HG02970 (cell line): Measurements from ENCODE around the gene TSPAN12.

Experiments
- ATAC-seq: cut with Tn5 transposase; IDR thresholded peaks from one replicate; pipeline ENCODE4 v1.9.1; 2021; ENCODE audit warnings: mild to moderate bottlenecking, moderate library complexity, moderate number of reproducible peaks; ENCODE audit not compliant: unreplicated experiment, low FRiP score

Gene TSPAN12

DNA sequence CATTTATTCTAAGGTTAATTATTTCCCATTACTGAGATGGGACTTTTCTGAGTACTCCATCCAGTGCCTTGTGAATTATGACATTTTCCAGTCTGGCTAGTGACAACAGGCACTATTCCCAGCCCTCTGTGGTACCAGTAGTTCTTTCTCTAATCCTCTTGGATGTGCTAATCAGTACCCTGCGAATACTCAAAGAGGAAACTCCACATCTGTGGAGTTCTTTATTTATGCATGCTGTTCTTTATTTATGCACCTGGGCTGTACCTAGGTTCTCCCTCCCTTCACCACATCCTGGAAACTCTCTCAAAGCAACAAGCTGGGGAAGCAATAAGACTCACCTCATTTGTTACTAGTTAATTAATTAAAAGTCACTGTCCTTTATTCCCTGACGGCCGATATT lies 83.5 kb downstream of the TSPAN12 start:
- no peak for ATAC-seq

GRCh38 chr7:120770206-120770605 lies 87.7 kb downstream of the TSPAN12 start:
- no peak for ATAC-seq

DNA sequence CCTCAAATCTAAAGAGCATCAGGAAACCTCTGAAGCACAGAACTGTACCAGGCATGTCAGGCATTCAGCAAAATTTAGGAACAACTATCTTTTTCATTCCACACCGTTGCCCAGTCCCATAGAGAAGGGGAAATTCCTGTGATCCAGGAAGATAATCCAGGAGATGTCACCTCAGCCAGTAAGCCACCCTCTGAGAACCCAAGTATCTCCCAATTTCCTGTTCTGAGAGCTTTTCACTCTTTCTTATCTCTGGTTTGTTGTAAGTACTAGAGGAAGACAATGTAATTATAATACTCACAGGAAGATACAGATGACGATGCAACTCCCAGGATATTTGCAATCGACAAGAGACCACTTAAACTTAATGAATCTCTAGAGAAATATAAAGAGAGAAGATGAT lies 97.1 kb downstream of the TSPAN12 start:
- no peak for ATAC-seq

DNA sequence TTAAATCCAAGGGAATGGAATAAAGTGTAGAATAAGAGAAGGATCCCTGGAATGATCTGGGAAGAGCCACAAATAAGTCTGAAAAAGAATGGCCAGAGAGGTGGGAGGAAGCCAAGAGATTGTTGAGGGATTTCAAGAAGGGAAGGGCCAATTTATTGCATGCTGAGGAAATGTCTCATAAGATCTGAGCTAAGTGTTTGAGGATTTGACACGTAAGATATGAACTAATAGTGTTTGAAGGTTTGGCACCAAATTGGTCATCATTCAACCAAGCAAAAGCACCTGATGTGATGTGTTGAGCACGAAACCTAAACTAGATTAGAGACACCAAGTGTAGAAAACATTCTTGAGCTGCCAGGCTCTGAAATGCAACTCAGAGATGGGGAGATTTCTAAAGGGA lies 97.9 kb downstream of the TSPAN12 start:
- no peak for ATAC-seq

DNA sequence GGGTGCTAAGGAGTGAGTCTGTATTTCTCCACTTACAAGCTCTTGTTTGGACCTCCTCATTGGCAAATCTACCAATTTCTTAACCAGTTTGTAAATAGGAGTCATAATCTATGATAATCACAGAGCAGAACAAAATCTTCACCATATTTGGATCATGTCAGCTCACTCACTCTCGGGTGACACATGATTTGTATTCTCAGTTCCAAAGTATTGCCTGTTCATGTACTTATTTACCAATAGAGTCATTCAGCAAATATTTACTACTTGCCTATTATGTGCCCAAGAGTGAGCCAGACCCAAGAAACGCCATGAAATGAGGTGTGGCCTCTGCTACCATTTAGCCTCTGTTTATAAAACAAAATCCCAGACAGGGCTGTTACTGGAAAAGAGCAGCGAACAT lies 114.8 kb downstream of the TSPAN12 start:
- ATAC-seq = no peak

DNA sequence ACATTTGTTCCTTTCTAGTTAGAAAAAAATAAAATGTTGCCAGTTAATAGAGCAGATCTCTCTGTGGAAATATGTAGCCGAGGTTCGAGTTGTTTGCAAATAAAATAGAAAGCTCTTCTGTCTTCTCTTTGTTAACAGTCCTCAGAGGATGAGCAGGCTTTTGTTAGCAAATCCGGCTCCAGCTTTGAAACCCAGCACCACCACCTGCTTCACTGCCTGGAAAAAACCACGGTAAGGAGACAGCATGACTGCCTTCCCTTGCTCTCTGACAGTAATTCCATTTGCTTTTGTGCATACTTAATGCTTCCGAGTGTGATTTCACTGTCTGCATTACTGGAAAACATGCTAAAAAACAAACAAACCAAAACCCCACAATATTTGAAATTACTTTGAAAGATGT lies 115.6 kb downstream of the TSPAN12 start:
- ATAC-seq = no peak

DNA sequence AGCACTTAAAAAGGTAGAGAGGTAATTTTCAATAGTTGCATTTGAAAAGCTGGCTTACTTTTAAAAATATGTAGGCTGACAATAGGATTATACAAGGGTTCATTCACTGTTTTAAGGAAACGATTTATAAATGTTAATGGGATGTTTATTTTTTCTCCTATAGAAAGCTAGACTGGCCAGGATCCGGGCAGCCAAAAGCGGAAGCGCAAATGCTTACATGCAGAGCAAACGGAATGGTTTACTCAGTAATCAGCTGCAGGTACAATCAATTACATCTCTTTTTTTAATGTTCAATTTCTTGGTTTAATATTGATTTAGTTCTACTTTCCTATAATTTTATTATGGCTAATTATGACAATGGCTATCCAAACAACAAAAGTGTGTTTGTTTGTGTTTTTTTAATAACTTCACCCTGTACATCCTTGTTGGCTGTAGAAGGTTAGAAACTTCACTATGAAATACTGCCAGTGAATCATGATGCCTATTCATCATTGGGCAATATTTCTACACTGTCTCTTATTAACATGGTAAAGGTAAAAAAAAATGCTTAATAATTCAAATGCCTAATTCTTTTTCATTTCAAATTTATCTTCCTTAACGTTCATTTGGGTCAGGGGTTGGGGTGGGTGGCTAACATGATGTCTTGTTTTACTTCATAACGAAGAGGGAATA lies 116.4 kb downstream of the TSPAN12 start:
- no peak for ATAC-seq

GRCh38 chr7:120740348-120740747 lies 117.6 kb downstream of the TSPAN12 start:
- no peak for ATAC-seq

- no peak for ATAC-seq
Observed at GRCh38 chr7:120738816-120739215, 119.1 kb downstream of the TSPAN12 start.
